ENCODE data around the gene OSBPL9.

OSBPL9 gene

GRCh38 chr1:51750218-51750617 lies 133.3 kb downstream of the OSBPL9 start:
- H3K9ac ChIP-seq (ENCODE audit: insufficient read length), result no peak overlapping the region
- no peak overlapping the region for H3K27ac ChIP-seq

DNA sequence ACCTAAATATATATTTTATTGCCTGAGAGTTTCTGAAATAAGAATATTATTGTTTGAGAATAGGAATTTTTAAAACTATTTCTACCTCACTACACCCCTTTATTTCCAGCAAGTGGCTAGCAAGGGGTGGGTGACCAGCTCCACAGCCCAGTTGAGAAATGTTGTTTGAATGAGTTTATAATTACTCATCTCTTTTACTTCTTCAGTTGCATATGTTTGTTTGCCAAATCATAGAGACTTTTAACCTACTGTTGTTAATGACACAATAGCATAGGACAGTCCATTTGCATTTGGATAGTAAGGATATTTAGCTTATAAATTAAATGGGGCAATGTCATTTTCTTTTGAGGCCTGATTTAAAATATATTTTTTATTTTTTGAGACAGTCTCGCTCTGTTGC lies 133.8 kb downstream of the OSBPL9 start:
- DNase-seq (ENCODE audit: low read depth, low spot score), result no peak
- no peak overlapping the region for H3K4me3 ChIP-seq
- H3K9ac ChIP-seq (ENCODE audit: insufficient read length), result no peak overlapping the region
- peaks cover 12% of the 10 kb centered on the region; the same call in 1 of the 2 replicates for H3K36me3 ChIP-seq (ENCODE audit: insufficient read depth, low read length)
- TF ChIP-seq POLR2AphosphoS5 (IDR thresholded peaks at IDR 0.05; ENCODE audit: borderline replicate concordance, low read depth, low read length) (no peak), EZH2 (IDR thresholded peaks at IDR 0.05) (no peak)
- H3K27ac ChIP-seq, result no peak overlapping the region
- no peaks in the 10 kb centered on the region for H3K9me3 ChIP-seq (ENCODE audit: low read depth, low read length)

More at GRCh38 chr1:51750218-51750617, 133.3 kb downstream of the OSBPL9 start:
- TF ChIP-seq EZH2 (IDR thresholded peaks at IDR 0.05) (no peak), POLR2AphosphoS5 (IDR thresholded peaks at IDR 0.05; ENCODE audit: borderline replicate concordance, low read depth, low read length) (no peak), FOXP2 (optimal IDR thresholded peaks at IDR 0.05; ENCODE audit: control extremely low read depth, extremely low read length, insufficient read depth) (no peak)
- Histone ChIP-seq H3K9me3 (ENCODE audit: low read depth, low read length) (no peaks in the 10 kb centered on the region), H3K36me3 (ENCODE audit: insufficient read depth, low read length) (peaks cover 12% of the 10 kb centered on the region; the same call in 1 of the 2 replicates), H3K4me3 (no peak overlapping the region)
- DNase-seq (ENCODE audit: low read depth, low spot score), result no peak

DNA sequence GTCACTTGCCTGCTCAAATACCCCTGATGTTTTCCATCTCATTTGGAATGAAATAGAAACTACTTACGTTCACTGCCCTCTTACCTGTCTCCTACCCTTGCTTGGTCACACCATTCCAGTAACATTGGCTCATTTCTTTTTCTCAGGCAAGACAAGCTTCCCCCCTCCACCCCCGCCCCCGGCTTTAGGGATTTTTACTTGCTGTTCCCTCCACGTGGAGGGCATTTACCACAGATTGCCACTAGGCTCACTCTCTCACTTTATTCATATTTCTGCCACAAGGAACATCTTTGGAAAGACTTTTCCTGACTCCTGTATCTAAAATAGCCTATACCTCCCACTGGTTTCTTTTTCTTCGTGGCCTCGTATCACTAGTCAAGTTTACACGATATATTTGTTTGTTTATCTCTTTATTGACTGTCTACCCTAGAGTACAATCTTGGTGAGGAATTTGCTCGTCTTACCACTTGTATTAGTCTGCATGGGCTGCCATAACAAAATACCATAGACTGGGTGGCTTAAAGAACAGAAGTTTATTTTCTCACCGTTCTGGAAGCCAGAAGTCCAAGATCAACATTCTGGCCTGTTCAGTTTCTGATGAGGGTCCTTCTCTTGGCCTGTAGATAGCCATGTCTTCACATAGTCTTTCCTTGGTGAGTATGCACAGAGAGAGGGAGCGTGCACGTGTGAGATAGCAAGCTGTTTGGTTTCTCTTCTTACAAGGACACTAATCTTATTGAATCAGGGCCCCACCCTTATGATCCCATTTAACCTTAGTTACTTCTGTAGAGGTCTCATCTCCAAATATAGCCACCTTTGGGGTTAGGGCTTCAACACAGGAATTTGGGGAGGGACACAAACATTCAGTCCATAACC lies 135.4 kb downstream of the OSBPL9 start:
- Histone ChIP-seq H3K9me3 (ENCODE audit: low read depth, low read length) (no peaks in the 10 kb centered on the region), H3K4me3 (no peak overlapping the region), H3K36me3 (ENCODE audit: insufficient read depth, low read length) (peaks cover 12% of the 10 kb centered on the region; the same call in 1 of the 2 replicates), H3K9ac (ENCODE audit: insufficient read length) (no peak overlapping the region), H3K27ac (no peak overlapping the region)
- no peak for DNase-seq (ENCODE audit: low read depth, low spot score)
- TF ChIP-seq EZH2 (IDR thresholded peaks at IDR 0.05), result no peak
- no peak for TF ChIP-seq FOXP2 (optimal IDR thresholded peaks at IDR 0.05; ENCODE audit: control extremely low read depth, extremely low read length, insufficient read depth)
- TF ChIP-seq POLR2AphosphoS5 (IDR thresholded peaks at IDR 0.05; ENCODE audit: borderline replicate concordance, low read depth, low read length), result no peak

DNA sequence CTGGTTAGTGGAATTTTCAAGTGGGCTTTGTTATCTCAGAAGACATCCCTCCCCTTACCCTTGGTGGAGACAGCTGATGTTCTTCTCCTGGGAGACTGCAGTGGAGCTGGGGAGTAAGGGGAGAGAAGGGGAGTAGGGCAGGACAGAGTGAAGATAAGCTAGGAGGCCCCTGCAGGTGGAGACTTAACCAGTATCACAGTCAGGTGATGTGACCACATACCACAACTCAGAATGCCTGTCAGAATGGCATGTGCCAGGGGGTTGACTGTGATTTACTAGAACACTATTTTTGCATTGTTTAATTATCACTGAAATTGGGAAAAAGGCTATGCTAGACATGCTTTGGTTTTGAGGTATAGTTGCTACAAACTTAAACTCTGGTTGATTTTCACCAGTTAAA lies 137.1 kb downstream of the OSBPL9 start:
- Histone ChIP-seq H3K27ac (no peak overlapping the region), H3K36me3 (ENCODE audit: insufficient read depth, low read length) (peaks cover 12% of the 10 kb centered on the region; the same call in 1 of the 2 replicates), H3K9ac (ENCODE audit: insufficient read length) (no peak overlapping the region), H3K9me3 (ENCODE audit: low read depth, low read length) (no peaks in the 10 kb centered on the region), H3K4me3 (no peak overlapping the region)
- TF ChIP-seq FOXP2 (optimal IDR thresholded peaks at IDR 0.05; ENCODE audit: control extremely low read depth, extremely low read length, insufficient read depth), result no peak
- TF ChIP-seq POLR2AphosphoS5 (IDR thresholded peaks at IDR 0.05; ENCODE audit: borderline replicate concordance, low read depth, low read length), result no peak
- DNase-seq (ENCODE audit: low read depth, low spot score), result no peak

- Histone ChIP-seq H3K9me3 (ENCODE audit: low read depth, low read length) (no peaks in the 10 kb centered on the region), H3K4me3 (no peak overlapping the region), H3K36me3 (ENCODE audit: insufficient read depth, low read length) (peaks cover 12% of the 10 kb centered on the region; the same call in 1 of the 2 replicates), H3K9ac (ENCODE audit: insufficient read length) (no peak overlapping the region), H3K27ac (no peak overlapping the region)
- DNase-seq (ENCODE audit: low read depth, low spot score), result no peak
- TF ChIP-seq POLR2AphosphoS5 (IDR thresholded peaks at IDR 0.05; ENCODE audit: borderline replicate concordance, low read depth, low read length) (no peak), FOXP2 (optimal IDR thresholded peaks at IDR 0.05; ENCODE audit: control extremely low read depth, extremely low read length, insufficient read depth) (no peak), EZH2 (IDR thresholded peaks at IDR 0.05) (no peak)
Observed at GRCh38 chr1:51754666-51755065, 137.8 kb downstream of the OSBPL9 start.

GRCh38 chr1:51755437-51755836 lies 138.5 kb downstream of the OSBPL9 start:
- Histone ChIP-seq H3K9ac (ENCODE audit: insufficient read length) (no peak overlapping the region), H3K36me3 (ENCODE audit: insufficient read depth, low read length) (peaks cover 12% of the 10 kb centered on the region; the same call in 1 of the 2 replicates), H3K9me3 (ENCODE audit: low read depth, low read length) (no peaks in the 10 kb centered on the region), H3K4me3 (no peak overlapping the region), H3K27ac (no peak overlapping the region)
- no peak for TF ChIP-seq FOXP2 (optimal IDR thresholded peaks at IDR 0.05; ENCODE audit: control extremely low read depth, extremely low read length, insufficient read depth)
- TF ChIP-seq EZH2 (IDR thresholded peaks at IDR 0.05), result no peak
- TF ChIP-seq POLR2AphosphoS5 (IDR thresholded peaks at IDR 0.05; ENCODE audit: borderline replicate concordance, low read depth, low read length), result no peak
- no peak for DNase-seq (ENCODE audit: low read depth, low spot score)

- H3K9ac ChIP-seq (ENCODE audit: insufficient read length), result no peak overlapping the region
- H3K27ac ChIP-seq, result no peak overlapping the region
- peaks cover 12% of the 10 kb centered on the region; the same call in 1 of the 2 replicates for H3K36me3 ChIP-seq (ENCODE audit: insufficient read depth, low read length)
- H3K4me3 ChIP-seq, result no peak overlapping the region
- no peak for DNase-seq (ENCODE audit: low read depth, low spot score)
- TF ChIP-seq POLR2AphosphoS5 (IDR thresholded peaks at IDR 0.05; ENCODE audit: borderline replicate concordance, low read depth, low read length), result no peak
- TF ChIP-seq EZH2 (IDR thresholded peaks at IDR 0.05), result no peak
- no peak for TF ChIP-seq FOXP2 (optimal IDR thresholded peaks at IDR 0.05; ENCODE audit: control extremely low read depth, extremely low read length, insufficient read depth)
- no peaks in the 10 kb centered on the region for H3K9me3 ChIP-seq (ENCODE audit: low read depth, low read length)
Observed at GRCh38 chr1:51756290-51756689, 139.4 kb downstream of the OSBPL9 start.

DNA sequence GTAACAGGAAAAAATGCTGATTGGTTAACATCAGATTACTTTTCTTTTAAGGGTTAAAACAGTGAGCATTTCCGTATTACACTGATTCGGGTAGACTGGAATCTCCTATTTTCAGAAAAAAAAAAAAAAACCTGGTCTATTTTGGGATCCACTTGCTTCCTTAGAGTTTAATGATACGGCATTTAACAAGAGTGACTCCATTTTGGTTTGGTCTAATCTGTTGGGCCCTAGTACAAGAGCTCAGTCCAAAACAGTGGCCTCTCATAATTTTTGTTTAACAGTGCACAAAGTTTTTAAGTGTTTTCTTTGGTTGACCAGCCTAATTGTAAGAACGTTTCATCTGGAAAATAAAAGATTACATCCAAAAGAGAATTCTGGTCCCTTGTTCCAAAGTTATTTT lies 141.4 kb downstream of the OSBPL9 start:
- DNase-seq (ENCODE audit: low read depth, low spot score), result no peak
- Histone ChIP-seq H3K9ac (ENCODE audit: insufficient read length) (no peak overlapping the region), H3K27ac (no peak overlapping the region), H3K9me3 (ENCODE audit: low read depth, low read length) (no peaks in the 10 kb centered on the region), H3K36me3 (ENCODE audit: insufficient read depth, low read length) (no peaks in the 10 kb centered on the region; the same call in 1 of the 2 replicates), H3K4me3 (no peak overlapping the region)
- TF ChIP-seq POLR2AphosphoS5 (IDR thresholded peaks at IDR 0.05; ENCODE audit: borderline replicate concordance, low read depth, low read length), result no peak
- no peak for TF ChIP-seq FOXP2 (optimal IDR thresholded peaks at IDR 0.05; ENCODE audit: control extremely low read depth, extremely low read length, insufficient read depth)
- no peak for TF ChIP-seq EZH2 (IDR thresholded peaks at IDR 0.05)
